Tibial nerve (tissue), 4 donors: Measurements from ENCODE around the gene ACTL6B. TPM values are rescaled to one million over a fixed set of nuclear protein-coding genes. Genes with fewer than 3 reads are reported as not detected.

Source experiments
- DNase-seq, 2 donors: peaks; one replicate each; pipeline ENCODE4 v3.0.0-alpha.2; 2019; ENCODE audit warnings: low spot score in 2 of 2
- H3K27ac ChIP-seq, 4 donors: fragments of 200-600 bp; sonication (generic) in 3 of 4; one replicate each; pipeline ENCODE4 v1.5.1; 2017 to 2019; ENCODE audit warnings: mild to moderate bottlenecking in 1 of 4
- H3K27me3 ChIP-seq, 2 donors: fragments of 200-600 bp; sonication (generic) in 1 of 2; one replicate each; pipeline versions ENCODE4 v1.5.1 to v1.6.0; 2017 to 2019
- H3K36me3 ChIP-seq, 3 donors: fragments of 200-600 bp; sonication (generic); one replicate each; pipeline ENCODE4 v1.5.1; 2018 to 2019
- H3K4me1 ChIP-seq, 4 donors: fragments of 200-600 bp; sonication (generic) in 3 of 4; one replicate each; pipeline ENCODE4 v1.5.1; 2017 to 2019
- H3K4me3 ChIP-seq, 4 donors: fragments of 200-600 bp; sonication (generic) in 3 of 4; one replicate each; pipeline ENCODE4 v1.5.1; 2017 to 2019; ENCODE audit warnings: mild to moderate bottlenecking in 1 of 4, moderate library complexity in 1 of 4
- H3K9me3 ChIP-seq, 4 donors: fragments of 200-600 bp; sonication (generic) in 3 of 4; one replicate each; pipeline ENCODE4 v1.5.1; 2017 to 2019
- CTCF ChIP-seq, 5 experiments: fragments of 200-600 bp in 3 of 5; fragments of 450-650 bp in 2 of 5; sonication (generic) in 3 of 5; IDR thresholded peaks; one replicate each; pipeline ENCODE4 v1.5.1; 2016 to 2019; ENCODE audit warnings: antibody characterized with exemption in 5 of 5, mild to moderate bottlenecking in 3 of 5, moderate library complexity in 2 of 5
- EP300 ChIP-seq, 2 donors: sonication (generic); formaldehyde crosslinking; IDR thresholded peaks; one replicate each; pipeline ENCODE4 v1.6.1; 2017; ENCODE audit warnings: antibody characterized with exemption in 2 of 2, mild to moderate bottlenecking in 1 of 2
- POLR2A ChIP-seq, 2 donors: fragments of 450-650 bp; IDR thresholded peaks; one replicate each; pipeline ENCODE4 v1.6.1; 2017; ENCODE audit warnings: antibody characterized with exemption in 2 of 2, mild to moderate bottlenecking in 2 of 2, moderate library complexity in 2 of 2
- WGBS, 2 donors: methylation state at CpG; one replicate each; pipeline ENCODE4 v1.1.5; 2018; 5-methylcytosine and 5-hydroxymethylcytosine counted together
- total RNA-seq, 4 donors: library from RNA; depleted of rRNA; stranded (reverse); fragments of >200 nt; gene quantifications; one replicate each; pipeline ENCODE4 v1.1.0, GENCODE V29; 2016

Gene ACTL6B
- total RNA-seq, 4 donors from 2014 or later = not detected

- no peak for DNase-seq
- TF ChIP-seq EP300 (IDR thresholded peaks at IDR 0.05) = no peak
- TF ChIP-seq POLR2A (IDR thresholded peaks at IDR 0.05) = no peak
- no peak for TF ChIP-seq CTCF (IDR thresholded peaks at IDR 0.05)
- Histone ChIP-seq H3K4me1 (peaks cover 0 to 74% (median 37%) of the 10 kb centered on the region in 4 donors), H3K27me3 (no peaks in the 10 kb centered on the region), H3K27ac (peak overlapping the region in 3 of 4 donors; percentile 78 to 99 (median 95)), H3K9me3 (no peaks in the 10 kb centered on the region), H3K36me3 (peaks cover 10 to 49% (median 23%) of the 10 kb centered on the region in 3 donors), H3K4me3 (no peak overlapping the region)
- WGBS, 2 donors = 80 to 82% methylated on average over 27 to 28 of the region's 36 CpGs
These were observed 21.3 kb upstream of the ACTL6B start for GRCh38 chr7:100677308-100678267.

GRCh38 chr7:100676501-100677306, 20.5 kb upstream of the ACTL6B start:
- Histone ChIP-seq H3K27ac (peak overlapping the region; percentile 97 to 99 (median 98)), H3K9me3 (no peaks in the 10 kb centered on the region), H3K4me3 (peak overlapping the region; percentile 91 to 100 (median 96)), H3K4me1 (peaks cover 0 to 68% (median 36%) of the 10 kb centered on the region in 4 donors), H3K36me3 (peaks cover 8 to 40% (median 23%) of the 10 kb centered on the region in 3 donors), H3K27me3 (no peaks in the 10 kb centered on the region)
- 73 to 74% methylated on average over 19 to 23 of the region's 23 CpGs for WGBS, 2 donors
- no peak for DNase-seq
- TF ChIP-seq POLR2A (IDR thresholded peaks at IDR 0.05) (no peak), EP300 (IDR thresholded peaks at IDR 0.05) (no peak), CTCF (IDR thresholded peaks at IDR 0.05) (no peak)

GRCh38 chr7:100675581-100676350, 19.5 kb upstream of the ACTL6B start:
- peaks cover 0 to 59% (median 31%) of the 10 kb centered on the region in 4 donors for H3K4me1 ChIP-seq
- H3K9me3 ChIP-seq = no peaks in the 10 kb centered on the region
- H3K27ac ChIP-seq = peak overlapping the region; percentile 97 to 99 (median 98)
- TF ChIP-seq POLR2A (IDR thresholded peaks at IDR 0.05) = peak in 1 of 2 donors; percentile 44
- peak; percentile 29 to 76 for TF ChIP-seq EP300 (IDR thresholded peaks at IDR 0.05)
- TF ChIP-seq CTCF (IDR thresholded peaks at IDR 0.05) = no peak
- H3K4me3 ChIP-seq = peak overlapping the region; percentile 91 to 100 (median 96)
- peak; percentile 71 to 78 for DNase-seq
- no peaks in the 10 kb centered on the region for H3K27me3 ChIP-seq
- peaks cover 8 to 35% (median 23%) of the 10 kb centered on the region in 3 donors for H3K36me3 ChIP-seq
- 1 to 2% methylated on average over 33 to 41 of the region's 59 CpGs for WGBS, 2 donors

- peak overlapping the region; percentile 97 to 99 (median 98) for H3K27ac ChIP-seq
- H3K36me3 ChIP-seq = peaks cover 8 to 35% (median 23%) of the 10 kb centered on the region in 3 donors
- peaks cover 0 to 52% (median 25%) of the 10 kb centered on the region in 4 donors for H3K4me1 ChIP-seq
- no peaks in the 10 kb centered on the region for H3K9me3 ChIP-seq
- no peaks in the 10 kb centered on the region for H3K27me3 ChIP-seq
- DNase-seq = no peak
- TF ChIP-seq EP300 (IDR thresholded peaks at IDR 0.05) (no peak), CTCF (IDR thresholded peaks at IDR 0.05) (no peak), POLR2A (IDR thresholded peaks at IDR 0.05) (no peak)
- peak overlapping the region; percentile 91 to 100 (median 96) for H3K4me3 ChIP-seq
- 0% methylated on average over 5 to 44 of the region's 46 CpGs for WGBS, 2 donors
These were observed 18.8 kb upstream of the ACTL6B start for GRCh38 chr7:100675105-100675451.
